Endometrium (tissue), 2 donors: ENCODE data around the gene DNM3.

ENCODE experiments used
- FAIRE-seq: peaks from 2 replicates; lab custom pipeline; 2012; peaks lifted over from hg19 to GRCh38; lab: Jason Lieb, UNC
- donor health status: control.
- donor health status: control.

DNM3 gene

DNA sequence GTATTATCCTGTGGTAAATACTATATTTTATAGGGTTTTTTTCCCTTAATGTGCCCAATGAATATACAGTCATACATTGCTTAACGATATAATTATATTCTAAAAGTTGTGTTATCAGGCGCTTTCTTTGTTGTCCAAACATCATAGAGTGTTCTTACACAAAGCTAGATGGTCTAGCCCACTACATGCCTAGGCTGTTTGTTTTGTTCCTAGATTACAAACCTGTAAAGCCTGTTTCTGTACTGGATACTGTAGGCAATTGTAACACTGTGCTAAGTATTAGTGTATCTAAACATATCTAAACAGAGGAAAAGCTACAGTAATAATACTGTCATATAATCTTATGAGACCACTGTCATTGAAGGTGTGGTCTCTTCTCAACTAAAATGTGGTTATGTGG lies 336.6 kb downstream of the DNM3 start:
- FAIRE-seq, result no peak

DNA sequence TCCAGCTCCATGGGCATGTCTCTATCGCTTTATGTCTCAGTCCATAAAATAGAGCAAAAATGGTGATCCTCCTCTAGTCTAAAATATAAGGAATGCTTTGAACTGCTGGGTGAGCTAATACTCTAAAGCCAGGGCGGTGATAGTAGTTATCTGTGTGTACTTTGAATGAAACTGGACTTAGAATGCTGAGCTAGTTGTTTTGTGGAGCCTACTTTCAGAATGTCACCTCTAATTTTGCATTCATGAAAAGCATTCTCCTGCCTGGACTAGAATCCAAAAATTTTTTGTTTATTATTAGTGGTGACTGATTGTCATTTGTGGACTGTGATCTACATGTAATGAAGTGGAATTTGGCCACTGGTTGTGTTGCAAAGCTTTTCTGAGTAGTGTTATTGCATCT lies 337.6 kb downstream of the DNM3 start:
- FAIRE-seq, result no peak

DNA sequence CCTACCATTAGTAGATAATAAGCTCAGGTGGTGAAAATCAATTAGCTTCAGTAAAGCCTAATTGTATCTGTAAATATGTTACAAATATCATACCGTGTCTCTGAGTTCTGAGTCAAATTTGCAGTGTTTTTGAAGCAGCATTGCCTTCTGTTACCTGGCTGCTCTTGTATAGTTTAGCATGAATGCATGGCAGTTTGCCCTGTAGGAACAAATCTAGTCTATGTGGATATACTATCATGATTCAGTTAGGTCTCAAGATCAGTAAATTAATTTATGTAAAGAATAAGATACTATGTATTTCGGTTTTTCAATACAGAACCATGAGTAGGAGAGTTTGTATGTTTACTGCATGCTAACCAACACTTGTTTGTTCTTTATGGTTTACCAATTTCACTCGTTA lies 338.6 kb downstream of the DNM3 start:
- FAIRE-seq, result no peak

DNA sequence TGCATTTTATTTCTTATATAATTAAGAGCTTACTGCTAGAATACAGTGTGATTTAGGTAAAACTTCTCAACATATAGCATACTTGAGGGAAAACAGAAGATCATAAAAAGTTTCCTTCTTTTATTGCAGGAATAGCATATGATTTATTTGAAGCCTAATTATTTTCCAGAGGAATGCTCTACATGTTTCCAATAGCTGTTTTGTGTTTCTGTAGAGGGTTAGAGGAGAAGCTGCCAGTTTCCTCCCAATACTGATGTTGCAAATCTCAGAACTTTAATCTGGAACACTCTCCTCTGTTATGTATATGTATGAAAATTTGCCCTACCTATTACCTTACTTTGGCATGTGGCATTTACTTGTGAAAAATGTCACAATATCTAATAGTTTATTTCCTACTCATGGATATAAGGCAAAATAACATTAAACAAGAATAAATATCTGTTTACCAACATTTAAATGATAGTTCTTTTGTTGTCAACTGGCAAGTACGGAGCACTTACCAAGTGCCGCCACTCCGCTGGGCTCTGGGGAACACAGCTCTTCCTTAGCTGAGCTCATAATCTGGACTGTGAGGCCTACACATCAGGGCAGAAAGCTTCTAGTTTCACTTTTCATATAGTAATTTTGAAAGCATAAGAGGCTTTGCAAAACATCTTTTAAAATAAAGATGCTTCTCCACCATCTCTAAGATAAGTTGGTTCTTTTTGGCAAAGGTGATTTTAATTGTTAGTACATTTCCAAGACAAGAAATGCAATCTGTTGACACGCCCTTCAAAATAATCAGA lies 339.4 kb downstream of the DNM3 start:
- no peak for FAIRE-seq

DNA sequence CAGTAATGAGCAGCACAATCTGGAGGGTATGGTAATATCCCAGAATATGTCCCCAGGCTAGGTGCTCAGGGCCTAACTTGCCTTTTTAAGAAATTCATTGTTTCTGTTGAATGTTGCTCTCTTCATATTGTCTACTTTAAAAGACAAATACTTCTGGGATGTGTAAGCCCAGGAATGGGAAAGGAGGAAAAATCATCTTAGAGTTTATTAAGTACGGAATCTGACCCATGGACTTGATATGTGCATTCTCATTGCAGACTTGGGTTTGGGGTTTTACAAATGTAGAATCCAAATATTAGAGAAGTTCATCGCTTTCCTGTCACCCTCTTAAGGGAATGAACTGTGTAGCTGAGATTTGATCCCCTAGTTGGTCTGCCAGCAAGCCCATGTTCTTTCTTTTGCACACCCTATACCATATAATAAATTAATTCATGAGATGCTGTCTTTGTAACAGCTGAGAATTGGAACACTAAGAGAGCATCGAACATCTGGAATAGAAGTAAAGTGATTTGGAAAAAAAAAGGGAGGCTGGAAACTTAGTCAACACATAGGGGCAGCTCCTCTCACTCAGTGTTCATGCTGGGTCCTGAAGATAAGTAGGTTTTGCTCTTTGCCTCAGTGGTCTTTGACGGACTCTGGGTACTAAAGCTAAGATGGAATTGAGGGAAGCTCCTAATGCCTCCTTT lies 343.4 kb downstream of the DNM3 start:
- FAIRE-seq, result no peak

DNA sequence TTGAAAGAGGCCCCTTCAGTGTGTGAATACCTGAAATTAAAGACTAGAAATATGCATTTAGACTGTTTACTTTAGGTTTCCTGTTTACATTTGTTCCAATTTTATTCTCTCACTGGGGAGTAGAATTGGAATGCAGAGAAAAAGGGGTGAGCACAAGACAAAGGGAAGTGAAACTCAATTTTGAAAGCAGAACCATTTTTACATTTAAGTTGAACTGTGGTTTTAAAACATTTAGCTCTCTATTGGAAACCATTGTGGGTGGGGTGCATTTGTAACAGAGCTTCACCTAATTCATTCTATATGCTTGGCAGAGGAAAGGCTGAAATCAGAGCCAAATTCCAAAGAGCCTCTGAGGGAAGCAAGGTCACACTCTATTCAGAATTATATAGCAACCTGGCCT lies 343.9 kb downstream of the DNM3 start:
- FAIRE-seq, result peak; percentile 43

DNA sequence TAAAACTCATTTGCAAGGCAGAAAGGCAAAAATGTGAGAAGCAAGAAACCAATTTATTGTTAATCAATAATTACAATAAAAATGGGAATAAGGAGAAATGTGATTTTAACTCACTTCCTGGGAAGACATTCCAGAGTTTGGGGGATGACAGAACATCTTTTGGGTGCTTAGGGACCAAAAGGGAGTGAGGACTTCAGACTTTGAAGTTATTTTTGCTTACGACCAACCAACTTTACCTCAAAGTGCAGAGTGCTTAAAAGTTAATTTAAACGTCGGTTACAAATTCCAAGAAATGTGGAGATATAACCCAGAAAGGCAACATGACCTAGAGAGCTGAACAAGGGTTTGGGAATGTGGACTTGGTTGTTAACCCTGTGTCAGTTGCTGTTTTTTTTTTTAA lies 344.7 kb downstream of the DNM3 start:
- peak; percentile 97 for FAIRE-seq

DNA sequence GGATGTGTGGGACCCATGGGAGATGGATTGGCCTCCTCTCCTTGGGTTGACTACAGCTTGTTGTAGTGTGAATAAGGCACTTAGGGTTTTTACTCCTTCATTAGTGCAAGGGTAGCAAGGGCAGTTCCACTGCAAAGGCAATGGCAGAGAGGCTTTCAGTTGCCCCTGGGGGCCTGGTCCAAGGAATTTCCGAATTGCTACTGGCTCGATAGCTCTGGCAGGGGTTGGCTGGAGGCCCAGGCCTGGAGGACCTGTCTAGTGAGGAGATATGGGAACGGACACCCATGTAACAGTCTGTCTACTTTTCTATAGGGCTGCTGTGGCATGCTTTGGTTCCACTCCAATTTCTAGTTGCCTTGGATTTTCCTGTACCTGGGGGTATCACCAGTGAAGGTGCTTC lies 360.3 kb downstream of the DNM3 start:
- no peak for FAIRE-seq

DNA sequence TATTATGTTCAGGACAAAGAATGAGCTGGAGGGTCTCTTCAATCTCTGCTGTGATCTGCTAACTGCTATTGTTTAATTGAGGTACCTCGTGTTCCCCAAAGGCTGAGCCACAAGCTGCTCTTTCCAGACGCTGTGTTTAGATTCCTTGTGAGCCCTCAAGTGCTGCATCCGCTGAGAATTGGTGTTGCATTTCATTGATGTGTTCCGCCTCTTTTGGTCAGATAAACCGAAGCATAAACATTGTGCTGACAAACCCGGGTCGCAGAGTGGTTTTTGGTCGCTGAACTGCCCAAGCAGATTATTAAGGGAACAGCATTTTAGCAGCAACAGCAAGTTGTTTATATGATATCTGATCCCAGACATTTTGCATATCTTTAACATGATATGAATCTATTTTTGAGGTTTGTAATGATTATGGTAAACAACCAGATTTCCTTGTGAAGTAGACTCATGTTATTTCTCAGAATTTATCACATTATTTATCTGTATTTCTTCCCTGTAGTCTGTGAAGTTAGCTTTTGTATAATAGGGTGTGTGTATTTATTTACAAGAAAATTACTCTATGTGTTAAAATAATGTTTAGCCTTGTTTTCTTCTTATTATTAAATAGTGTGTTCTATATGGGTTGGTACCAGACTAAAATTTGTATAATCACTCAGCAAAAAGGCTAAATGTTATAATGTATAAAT lies 362.0 kb downstream of the DNM3 start:
- peak; percentile 18 for FAIRE-seq

DNA sequence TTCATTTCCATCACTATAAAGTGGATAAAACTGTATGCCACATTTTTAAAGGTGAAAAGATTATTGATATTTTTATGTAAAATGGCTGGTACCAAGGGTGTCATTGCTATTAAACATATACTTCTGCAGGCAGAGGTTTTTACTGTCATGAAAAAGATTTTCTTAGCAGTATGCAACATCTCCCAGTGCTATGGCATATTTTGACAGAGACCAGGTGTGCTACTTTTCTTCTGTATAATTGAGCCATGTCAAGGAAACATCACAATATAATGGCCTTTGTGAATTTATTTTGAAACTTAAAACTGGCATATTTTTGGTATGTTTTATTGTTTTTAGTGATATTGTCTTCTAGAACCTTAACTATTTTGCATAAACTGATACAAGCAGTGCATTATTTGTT lies 362.6 kb downstream of the DNM3 start:
- FAIRE-seq, result no peak

DNA sequence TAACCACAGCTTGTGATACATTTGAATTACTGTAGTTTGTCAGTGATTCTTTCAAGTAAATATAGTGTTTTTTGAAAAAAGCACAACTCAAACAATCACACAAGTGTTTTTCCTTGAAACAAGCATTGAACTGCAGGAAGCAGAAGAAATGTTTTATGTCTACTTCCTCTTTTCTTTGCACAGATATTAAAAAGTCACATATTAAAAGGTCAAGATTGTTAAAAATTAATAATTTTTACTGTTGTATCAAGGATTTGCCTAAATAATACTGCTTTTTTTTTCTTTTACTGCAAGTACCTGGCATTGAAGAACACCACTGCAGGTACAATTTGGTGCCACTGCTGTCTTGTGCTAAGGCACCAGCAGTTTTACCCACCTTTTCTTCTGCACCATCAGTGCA lies 365.0 kb downstream of the DNM3 start:
- no peak for FAIRE-seq

DNA sequence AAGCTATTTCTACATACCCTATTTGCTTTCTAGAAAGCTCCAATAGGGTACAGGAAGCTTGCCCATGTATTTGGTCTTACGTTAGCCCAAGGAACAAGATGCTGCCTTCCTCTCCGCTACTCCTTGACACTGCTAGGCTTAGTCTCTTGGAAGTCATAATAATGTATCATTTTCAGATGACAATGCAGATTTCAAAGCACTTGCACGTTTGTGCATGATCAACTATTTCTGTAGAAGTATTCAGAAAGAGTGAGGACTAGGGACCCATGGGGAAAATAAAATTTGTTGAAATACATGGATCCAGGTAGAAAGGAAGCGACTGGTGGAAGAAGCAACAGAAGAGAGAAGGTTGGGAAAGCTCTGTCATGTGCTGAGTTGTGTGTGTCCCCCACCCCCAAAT lies 367.3 kb downstream of the DNM3 start:
- no peak for FAIRE-seq

DNA sequence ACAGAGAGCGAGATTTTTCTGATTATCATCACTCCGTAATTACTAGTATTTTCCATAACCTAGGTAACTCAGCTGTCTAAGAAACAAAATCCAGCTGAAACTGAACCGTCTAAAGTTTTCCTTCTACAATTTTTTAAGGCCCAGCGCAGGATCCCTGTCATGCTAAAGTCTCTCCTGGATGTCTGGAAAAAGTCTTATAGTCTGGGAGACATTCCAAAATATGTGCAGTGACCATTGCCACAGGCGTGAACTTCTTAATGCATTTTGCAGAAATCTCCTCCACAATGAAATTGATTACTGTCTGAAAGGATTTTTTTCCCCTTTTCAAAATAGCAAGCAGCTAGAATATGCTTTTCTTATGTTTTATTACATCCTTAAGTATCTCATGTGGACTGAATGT lies 369.9 kb downstream of the DNM3 start:
- no peak for FAIRE-seq

DNA sequence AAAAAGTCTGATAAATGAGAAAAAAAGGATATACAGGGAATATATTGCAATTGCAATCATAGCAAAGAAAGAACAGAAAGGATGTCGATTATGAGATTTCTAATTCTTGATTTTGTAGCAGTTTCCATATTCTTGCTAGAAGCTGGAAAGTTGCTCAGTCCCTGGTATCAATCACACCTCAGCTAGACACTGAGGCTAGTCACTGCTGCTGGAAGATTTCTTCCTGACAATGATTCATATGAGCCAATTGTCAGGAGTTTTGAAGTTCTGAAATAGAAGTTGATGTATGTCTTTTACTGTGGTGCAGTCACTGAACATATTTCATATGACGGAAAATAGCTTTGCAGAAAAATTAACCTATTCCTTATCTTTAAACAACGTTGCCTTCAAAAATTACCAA lies 370.8 kb downstream of the DNM3 start:
- no peak for FAIRE-seq

DNA sequence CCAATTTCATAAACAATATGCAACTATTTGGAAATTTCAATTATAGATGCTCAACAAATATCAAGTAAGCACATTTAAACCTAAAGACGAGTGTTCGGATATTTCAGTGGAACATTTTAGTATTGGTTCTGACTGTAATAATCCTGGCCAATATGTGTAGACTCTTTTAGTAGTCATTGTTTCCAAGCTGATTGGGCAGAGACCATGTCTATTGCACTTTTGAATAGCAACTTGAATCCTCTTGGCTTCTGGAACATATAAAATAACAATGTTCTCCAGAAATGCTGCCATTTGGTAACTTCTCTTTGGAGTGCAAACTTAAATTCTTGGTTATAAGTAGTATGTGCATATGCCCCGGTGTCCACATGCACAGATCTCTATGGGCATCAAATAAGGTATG lies 373.7 kb downstream of the DNM3 start:
- no peak for FAIRE-seq

DNA sequence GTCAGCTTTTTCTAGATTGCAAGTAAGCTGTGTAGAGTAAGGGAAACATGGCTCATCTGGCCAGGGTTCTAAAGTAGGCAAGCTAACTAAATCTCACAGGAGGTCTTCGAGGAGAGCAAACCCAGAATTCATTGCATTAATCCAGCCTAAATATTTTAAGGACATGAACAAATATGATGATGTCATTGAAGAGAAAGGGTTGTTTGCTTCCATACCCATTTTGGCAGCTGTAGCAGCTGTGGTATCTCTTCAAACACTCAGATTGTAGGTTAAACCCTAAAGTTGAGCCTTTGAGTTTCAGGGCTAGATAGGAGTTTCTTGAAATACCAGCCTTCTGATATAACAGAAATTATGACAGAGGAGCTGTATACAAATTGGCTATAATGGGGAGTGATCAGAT lies 378.7 kb downstream of the DNM3 start:
- no peak for FAIRE-seq

DNA sequence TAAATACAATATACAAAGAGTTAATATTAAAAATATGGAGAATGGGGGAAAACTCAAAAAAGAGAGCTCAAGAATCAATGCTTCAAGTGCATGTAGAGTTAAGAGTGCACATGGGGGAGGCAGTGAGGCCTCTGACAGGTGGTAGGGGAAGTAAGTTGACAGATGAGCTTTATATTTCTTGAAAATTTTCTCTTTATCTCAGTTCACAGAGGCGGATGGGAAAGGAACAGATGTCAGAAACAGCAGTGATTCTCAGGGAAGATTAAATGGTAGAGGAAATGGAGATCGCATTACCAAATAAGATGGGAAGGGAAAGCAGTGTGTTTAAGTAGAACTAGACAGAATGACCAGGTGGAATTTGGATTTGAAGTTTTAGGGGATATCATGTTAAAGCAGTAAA lies 379.1 kb downstream of the DNM3 start:
- no peak for FAIRE-seq

DNA sequence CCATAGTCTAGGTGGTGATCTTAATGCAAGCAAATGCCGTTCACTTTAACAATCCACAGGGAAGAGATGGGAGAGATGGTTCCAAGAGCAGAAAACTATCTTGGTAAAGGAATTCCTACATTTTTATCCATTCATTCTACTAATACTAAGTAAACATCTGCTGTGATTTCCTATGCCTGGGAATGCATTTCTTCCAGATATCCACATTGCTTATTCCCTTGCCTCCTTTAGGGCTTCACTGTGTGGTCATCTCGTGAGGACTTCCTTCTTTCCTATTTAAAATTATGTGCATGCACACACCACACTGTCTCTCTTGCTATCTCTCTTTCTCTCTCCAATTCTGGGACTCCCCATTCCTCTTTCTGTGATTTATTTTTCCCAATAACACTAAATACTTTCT lies 380.1 kb downstream of the DNM3 start:
- no peak for FAIRE-seq

DNA sequence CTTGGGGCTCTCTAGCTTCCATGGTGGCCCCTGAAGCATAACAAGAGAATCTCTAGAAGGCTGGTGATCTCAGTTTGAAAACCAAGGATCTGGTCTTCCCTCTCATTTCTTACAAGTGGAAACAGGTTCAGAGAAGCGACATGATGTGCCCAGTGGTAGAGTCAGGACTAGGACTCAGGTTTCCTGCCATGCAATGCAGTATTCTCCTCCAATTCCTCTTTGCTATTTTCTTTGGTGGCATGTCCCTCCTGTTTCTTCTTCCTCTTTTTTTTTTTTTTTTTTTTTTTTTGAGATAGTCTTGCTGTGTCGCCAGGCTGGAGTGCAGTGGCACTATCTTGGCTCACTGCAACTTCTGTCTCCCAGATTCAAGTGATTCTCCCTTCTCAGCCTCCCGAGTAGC lies 383.6 kb downstream of the DNM3 start:
- FAIRE-seq, result no peak

DNA sequence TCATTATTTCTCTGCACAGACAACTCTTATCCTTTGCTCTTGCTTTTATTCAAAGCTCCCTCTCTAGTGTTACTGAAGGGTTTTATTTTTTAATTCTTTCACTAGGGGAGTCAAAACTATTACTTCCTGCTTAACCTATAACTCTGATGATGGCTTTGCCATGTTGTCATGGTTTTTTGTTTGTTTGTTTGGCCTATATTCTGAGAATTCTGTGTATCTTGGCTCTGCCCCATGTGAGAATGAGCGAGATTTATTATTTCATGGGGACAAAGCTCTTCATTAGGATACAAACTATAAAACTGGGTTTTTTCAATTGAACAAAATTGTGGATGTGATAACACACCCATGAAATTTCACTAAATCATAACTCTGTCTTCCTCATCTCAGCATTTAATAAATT lies 388.6 kb downstream of the DNM3 start:
- FAIRE-seq, result no peak

DNA sequence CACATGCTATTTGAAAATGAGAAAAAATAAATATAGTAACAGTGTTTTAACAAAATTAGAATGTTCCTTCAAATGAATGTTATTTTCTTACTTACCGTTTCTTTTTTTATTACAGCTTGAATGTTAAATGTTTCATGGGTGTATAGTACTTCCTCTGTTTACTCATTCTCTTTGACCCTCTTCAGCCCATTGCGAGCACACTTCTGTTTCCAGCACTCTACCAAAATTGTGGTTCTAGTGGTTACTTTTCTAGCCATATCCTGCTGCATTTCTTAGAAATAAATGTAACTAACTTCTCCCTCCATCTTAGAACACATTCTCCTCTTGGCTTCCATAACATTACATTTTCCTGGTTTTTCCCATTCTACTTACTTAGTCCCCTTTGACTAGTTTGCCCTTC lies 389.2 kb downstream of the DNM3 start:
- FAIRE-seq, result no peak

DNA sequence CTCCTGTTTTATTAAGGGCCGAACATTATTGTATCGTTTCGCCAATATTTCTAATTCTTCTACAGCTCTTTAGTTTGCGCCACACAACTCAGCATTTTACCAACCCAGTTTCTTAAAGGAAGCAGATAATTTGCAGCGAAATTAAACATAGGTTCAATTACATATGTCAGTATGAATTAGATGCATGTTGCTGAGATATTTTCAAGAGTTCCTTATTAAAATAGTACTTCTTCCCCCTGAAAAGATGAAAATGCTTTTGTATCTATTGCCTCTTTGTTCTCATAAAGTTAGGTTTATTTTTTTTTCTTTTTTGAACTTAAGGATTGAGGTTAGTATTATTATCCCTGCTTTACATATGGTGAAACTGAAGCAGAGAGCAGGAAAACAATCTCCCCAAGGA lies 395.7 kb downstream of the DNM3 start:
- FAIRE-seq, result no peak

DNA sequence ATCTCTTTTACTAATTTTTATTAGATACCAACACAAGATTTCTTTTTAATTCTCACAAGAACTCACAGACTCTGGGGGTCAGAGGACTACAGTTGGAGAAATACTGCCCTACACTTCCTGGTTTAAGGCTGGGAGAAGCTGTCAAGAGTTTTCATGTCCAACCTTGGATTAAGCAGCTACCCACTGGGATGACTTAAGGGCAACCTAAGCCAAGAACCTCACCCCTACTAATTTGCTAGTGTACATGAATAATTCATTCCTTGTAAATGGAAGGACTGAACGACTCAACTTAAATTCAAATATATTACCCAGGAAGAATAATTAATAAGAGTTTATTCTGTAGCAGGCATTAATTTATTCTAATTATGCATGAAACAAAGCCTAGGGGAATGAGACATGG lies 396.9 kb downstream of the DNM3 start:
- FAIRE-seq, result no peak

DNA sequence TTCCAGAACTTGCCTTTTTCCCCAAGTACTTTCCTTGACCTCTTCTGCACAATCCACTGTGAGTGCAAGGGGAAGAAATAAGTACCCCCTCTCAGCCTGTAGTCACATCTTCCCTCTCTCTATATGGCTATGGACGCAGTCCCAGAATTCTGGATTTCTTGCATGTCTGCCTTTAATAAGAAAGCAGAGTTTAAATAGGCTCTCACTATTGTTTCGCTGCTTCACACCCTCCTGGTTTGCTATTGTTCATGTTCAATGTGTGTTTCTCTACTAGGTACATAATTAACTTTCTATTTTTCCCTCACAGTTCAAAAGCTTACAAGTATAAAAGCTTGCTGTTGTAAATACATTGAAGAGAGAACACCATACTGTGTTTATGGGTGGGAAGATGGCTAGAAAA lies 397.7 kb downstream of the DNM3 start:
- peak; percentile 18 for FAIRE-seq
